CD4-positive, CD25-positive, alpha-beta regulatory T cell (primary cell): ENCODE results near the gene RBBP9. TPM values are rescaled to one million over a fixed set of nuclear protein-coding genes. Genes with fewer than 3 reads are reported as not detected.

ENCODE experiments used
- ATAC-seq, 2 donors: fragments of 150-1000 bp; cut with Tn5 transposase; one replicate each; pipeline ENCODE4 v1.10.0; 2021; ENCODE audit warnings: low read depth in 2 of 2, moderate number of reproducible peaks in 2 of 2, moderate library complexity in 1 of 2
- DNase-seq, 3 donors: peaks; one replicate each; pipeline versions ENCODE4 v3.0.0 to v3.0.0-alpha.2; 2012 to 2022; ENCODE audit warnings: mixed read lengths in 1 of 3
- H3K27ac ChIP-seq: one replicate; pipeline ENCODE4 v1.7.0; 2013; ENCODE audit warnings: mild to moderate bottlenecking, low read length; ENCODE audit not compliant: insufficient read depth, poor library complexity, severe bottlenecking
- H3K27me3 ChIP-seq: one replicate; pipeline ENCODE4 v1.7.0; 2013; ENCODE audit warnings: low read length; ENCODE audit not compliant: control insufficient read depth, insufficient read depth
- H3K36me3 ChIP-seq: one replicate; pipeline ENCODE4 v1.7.0; 2013; ENCODE audit warnings: mild to moderate bottlenecking, low read length, moderate library complexity; ENCODE audit not compliant: control insufficient read depth, insufficient read depth
- H3K4me1 ChIP-seq: 2 replicates; pipeline ENCODE4 v1.7.0; 2013; ENCODE audit warnings: mild to moderate bottlenecking, low read length; ENCODE audit not compliant: insufficient read depth, control insufficient read depth, poor library complexity, severe bottlenecking
- H3K4me3 ChIP-seq: one replicate; pipeline ENCODE4 v1.7.0; 2013; ENCODE audit warnings: low read depth, mild to moderate bottlenecking, low read length, moderate library complexity
- H3K9me3 ChIP-seq, 2 experiments: 1 replicate in 1 of 2; 2 replicates in 1 of 2; pipeline ENCODE4 v1.7.0; 2013; ENCODE audit warnings: low read length in 2 of 2, mild to moderate bottlenecking in 1 of 2, moderate library complexity in 1 of 2; ENCODE audit not compliant: control insufficient read depth in 2 of 2
- H3K27ac Mint-ChIP-seq, 3 donors: one replicate each; pipeline ENCODE4 v1.8.0; 2020 to 2022; ENCODE audit warnings: mild to moderate bottlenecking in 3 of 3, mixed read lengths in 3 of 3, moderate library complexity in 2 of 3
- H3K27me3 Mint-ChIP-seq: one replicate; pipeline ENCODE4 v1.8.0; 2022; ENCODE audit warnings: mild to moderate bottlenecking, mixed read lengths
- H3K36me3 Mint-ChIP-seq: one replicate; pipeline ENCODE4 v1.8.0; 2020; ENCODE audit warnings: mixed read lengths
- H3K4me1 Mint-ChIP-seq, 4 donors: one replicate each; pipeline ENCODE4 v1.8.0; 2020 to 2022; ENCODE audit warnings: mixed read lengths in 4 of 4, mild to moderate bottlenecking in 1 of 4
- H3K4me3 Mint-ChIP-seq, 4 donors: one replicate each; pipeline ENCODE4 v1.8.0; 2020 to 2022; ENCODE audit warnings: mild to moderate bottlenecking in 4 of 4, mixed read lengths in 4 of 4, moderate library complexity in 3 of 4
- H3K9me3 Mint-ChIP-seq, 7 donors: one replicate each; pipeline ENCODE4 v1.8.0; 2020 to 2022; ENCODE audit warnings: mixed read lengths in 7 of 7, mild to moderate bottlenecking in 3 of 7, moderate library complexity in 2 of 7
- polyA plus RNA-seq, 4 donors: library from polyadenylated mRNA; unstranded; fragments of 300-500 nt; fragmentation: Illumina TruSeq; gene quantifications; one replicate each; pipeline ENCODE4 v1.2.3, GENCODE V29; 2021
- total RNA-seq: library from RNA; stranded (reverse); gene quantifications from one replicate; pipeline ENCODE4 v1.2.3, GENCODE V29; 2022

The RBBP9 gene
- 6.5 TPM for total RNA-seq
- 10 to 100 TPM in 1 of 4 donors, 1 to 10 TPM in 3; 8.1 to 10.1 (median 9.2) TPM for polyA plus RNA-seq

- peak within 1 kb of the TSS; percentile 74 for H3K27ac ChIP-seq
- ATAC-seq (peak; percentile 97), DNase-seq (peak; percentile 57 to 84 (median 65))
- H3K4me3 Mint-ChIP-seq = peak within 1 kb of the TSS; percentile 93 to 97 (median 96)
- H3K36me3 ChIP-seq = peaks cover 12% of the 10 kb centered on the region
- H3K4me1 ChIP-seq = peaks cover 17% of the 10 kb centered on the region
- no peaks in the 10 kb centered on the region for H3K9me3 Mint-ChIP-seq
- H3K27ac Mint-ChIP-seq = peak within 1 kb of the TSS; percentile 32 to 93 (median 92)
- H3K27me3 ChIP-seq = no peaks in the 10 kb centered on the region
- no peaks in the 10 kb centered on the region for H3K9me3 ChIP-seq
- peaks cover 11 to 18% (median 15%) of the 10 kb centered on the region in 4 donors for H3K4me1 Mint-ChIP-seq
- H3K4me3 ChIP-seq = peak within 1 kb of the TSS; percentile 81
- H3K36me3 Mint-ChIP-seq = peaks cover 13% of the 10 kb centered on the region
- H3K27me3 Mint-ChIP-seq = no peaks in the 10 kb centered on the region
These were observed at the start of gene RBBP9 for GRCh38 chr20:18496740-18497592. Gene RBBP9 (minus strand): TSS chr20:18497225. CDS start chr20:18497167, 58 bp downstream.

- H3K27me3 Mint-ChIP-seq = no peaks in the 10 kb centered on the region
- Histone ChIP-seq H3K4me3 (no peak overlapping the region), H3K27ac (no peak overlapping the region), H3K4me1 (no peaks in the 10 kb centered on the region), H3K36me3 (peaks cover 92% of the 10 kb centered on the region), H3K9me3 (no peaks in the 10 kb centered on the region), H3K27me3 (no peaks in the 10 kb centered on the region)
- H3K9me3 Mint-ChIP-seq = no peaks in the 10 kb centered on the region
- DNase-seq = no peak
- no peak overlapping the region for H3K4me3 Mint-ChIP-seq
- H3K27ac Mint-ChIP-seq = no peak overlapping the region
- peaks cover 49% of the 10 kb centered on the region for H3K36me3 Mint-ChIP-seq
- ATAC-seq = no peak
- no peaks in the 10 kb centered on the region for H3K4me1 Mint-ChIP-seq
These were observed 48.5 kb upstream of the RBBP9 start for GRCh38 chr20:18545566-18545965.

GRCh38 chr20:18543932-18544331 is 46.9 kb upstream of the RBBP9 start:
- Histone ChIP-seq H3K27ac (no peak overlapping the region), H3K4me1 (no peaks in the 10 kb centered on the region), H3K9me3 (no peaks in the 10 kb centered on the region), H3K4me3 (no peak overlapping the region), H3K27me3 (no peaks in the 10 kb centered on the region), H3K36me3 (peaks cover 87% of the 10 kb centered on the region)
- H3K27me3 Mint-ChIP-seq = no peaks in the 10 kb centered on the region
- no peak overlapping the region for H3K4me3 Mint-ChIP-seq
- no peaks in the 10 kb centered on the region for H3K9me3 Mint-ChIP-seq
- peaks cover 0 to 5% (median 0%) of the 10 kb centered on the region in 4 donors for H3K4me1 Mint-ChIP-seq
- DNase-seq (no peak), ATAC-seq (no peak)
- peak overlapping the region in 1 of 3 donors; percentile 57 for H3K27ac Mint-ChIP-seq
- peaks cover 52% of the 10 kb centered on the region for H3K36me3 Mint-ChIP-seq

DNA sequence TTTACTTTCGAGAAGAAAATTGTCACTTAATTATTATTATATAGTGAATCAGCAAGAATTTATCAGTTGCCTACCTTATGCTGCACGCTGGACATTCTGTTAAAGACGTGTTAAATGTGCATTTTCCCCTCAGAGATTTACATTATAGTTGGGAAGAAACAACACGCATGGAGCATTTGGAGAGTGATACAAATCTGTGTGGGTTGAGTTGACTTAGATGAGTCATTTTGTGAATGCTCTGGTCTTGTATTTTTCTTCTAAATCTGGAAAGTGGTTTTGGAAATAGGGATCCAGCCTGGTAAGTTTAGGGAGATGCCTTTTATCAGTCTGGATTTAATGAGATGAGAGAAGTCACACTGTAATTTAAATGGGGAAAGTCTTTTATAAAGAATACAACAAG is 46.2 kb upstream of the RBBP9 start:
- Mint-ChIP-seq H3K4me3 (no peak overlapping the region), H3K9me3 (no peaks in the 10 kb centered on the region), H3K4me1 (peaks cover 0 to 5% (median 0%) of the 10 kb centered on the region in 4 donors), H3K36me3 (peaks cover 49% of the 10 kb centered on the region), H3K27me3 (no peaks in the 10 kb centered on the region), H3K27ac (peak overlapping the region in 1 of 3 donors; percentile 13)
- peaks cover 80% of the 10 kb centered on the region for H3K36me3 ChIP-seq
- ATAC-seq (no peak), DNase-seq (no peak)
- H3K27me3 ChIP-seq = no peaks in the 10 kb centered on the region
- no peak overlapping the region for H3K27ac ChIP-seq
- no peaks in the 10 kb centered on the region for H3K4me1 ChIP-seq
- H3K4me3 ChIP-seq = no peak overlapping the region
- no peaks in the 10 kb centered on the region for H3K9me3 ChIP-seq

GRCh38 chr20:18541741-18542140 is 44.7 kb upstream of the RBBP9 start:
- Mint-ChIP-seq H3K27me3 (no peaks in the 10 kb centered on the region), H3K36me3 (peaks cover 51% of the 10 kb centered on the region), H3K9me3 (peaks cover 0 to 2% (median 0%) of the 10 kb centered on the region in 7 donors), H3K4me3 (no peak overlapping the region), H3K27ac (no peak overlapping the region), H3K4me1 (peaks cover 0 to 5% (median 0%) of the 10 kb centered on the region in 4 donors)
- Histone ChIP-seq H3K27me3 (no peaks in the 10 kb centered on the region), H3K9me3 (no peaks in the 10 kb centered on the region), H3K4me1 (no peaks in the 10 kb centered on the region), H3K4me3 (no peak overlapping the region), H3K36me3 (peaks cover 73% of the 10 kb centered on the region), H3K27ac (no peak overlapping the region)
- ATAC-seq (no peak), DNase-seq (no peak)

DNA sequence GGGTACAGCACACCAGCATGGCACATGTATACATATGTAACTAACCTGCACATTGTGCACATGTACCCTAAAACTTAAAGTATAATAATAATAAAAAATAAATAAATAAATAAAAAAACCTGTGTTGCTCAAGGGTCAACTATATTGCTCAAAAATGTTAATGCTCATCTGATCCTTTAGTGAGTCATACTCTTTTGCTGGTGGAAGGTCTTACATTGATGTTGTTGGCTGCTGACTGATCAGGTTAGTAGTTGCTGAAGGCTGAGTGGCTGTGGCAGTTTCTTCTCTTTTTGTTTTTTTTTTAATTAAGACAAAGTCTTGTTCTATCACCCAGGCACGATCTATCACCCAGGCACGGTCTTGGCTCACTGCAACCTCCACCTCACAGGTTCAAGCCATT is 40.6 kb upstream of the RBBP9 start:
- H3K4me1 Mint-ChIP-seq = peaks cover 0 to 5% (median 0%) of the 10 kb centered on the region in 4 donors
- no peak overlapping the region for H3K27ac Mint-ChIP-seq
- no peak overlapping the region for H3K4me3 Mint-ChIP-seq
- H3K36me3 Mint-ChIP-seq = peaks cover 45% of the 10 kb centered on the region
- no peak overlapping the region for H3K27ac ChIP-seq
- peaks cover 73% of the 10 kb centered on the region for H3K36me3 ChIP-seq
- no peak for ATAC-seq
- H3K4me3 ChIP-seq = no peak overlapping the region
- H3K27me3 ChIP-seq = no peaks in the 10 kb centered on the region
- peaks cover 0 to 4% (median 0%) of the 10 kb centered on the region in 7 donors for H3K9me3 Mint-ChIP-seq
- no peaks in the 10 kb centered on the region for H3K9me3 ChIP-seq
- no peak for DNase-seq
- H3K4me1 ChIP-seq = no peaks in the 10 kb centered on the region
- H3K27me3 Mint-ChIP-seq = no peaks in the 10 kb centered on the region

DNA sequence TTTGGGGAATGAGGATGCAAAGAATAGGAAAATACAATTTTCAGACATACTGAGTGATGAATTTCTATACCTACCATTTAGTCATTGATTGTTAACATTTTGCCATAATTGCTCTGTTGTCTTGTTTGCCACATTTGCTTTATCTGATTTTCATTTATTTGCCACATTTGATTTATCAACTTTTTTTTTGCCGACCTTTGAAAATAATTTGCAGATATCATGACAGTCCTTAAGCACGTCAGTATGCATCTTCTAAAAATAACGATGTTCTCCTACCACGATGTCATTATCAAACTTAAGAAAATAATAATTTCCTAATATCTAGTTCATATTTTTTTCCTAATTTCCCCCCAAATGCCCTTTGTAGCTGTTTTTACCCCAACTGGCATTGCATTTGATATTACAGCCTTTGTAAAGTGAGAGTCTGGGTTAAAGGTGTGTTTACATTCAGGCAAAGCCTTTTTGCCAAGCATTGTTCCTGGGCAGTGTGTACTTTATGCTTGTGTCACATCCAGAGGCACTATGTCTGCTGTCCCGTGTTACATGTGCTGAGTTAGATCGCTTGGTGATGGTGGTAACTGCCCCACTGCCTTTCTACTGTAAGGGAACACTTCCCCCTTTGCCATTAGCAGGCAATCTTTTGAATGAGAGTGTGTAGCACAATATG is 37.1 kb upstream of the RBBP9 start:
- no peak for DNase-seq
- Mint-ChIP-seq H3K4me3 (no peak overlapping the region), H3K36me3 (peaks cover 51% of the 10 kb centered on the region), H3K27me3 (no peaks in the 10 kb centered on the region), H3K4me1 (no peaks in the 10 kb centered on the region), H3K9me3 (peaks cover 0 to 4% (median 0%) of the 10 kb centered on the region in 7 donors), H3K27ac (no peak overlapping the region)
- no peak overlapping the region for H3K27ac ChIP-seq
- H3K4me3 ChIP-seq = no peak overlapping the region
- no peaks in the 10 kb centered on the region for H3K4me1 ChIP-seq
- H3K36me3 ChIP-seq = peaks cover 72% of the 10 kb centered on the region
- no peaks in the 10 kb centered on the region for H3K27me3 ChIP-seq
- H3K9me3 ChIP-seq = no peaks in the 10 kb centered on the region
- no peak for ATAC-seq
